BLaER1 treated with 17β-estradiol and CSF1 and Interleukin-3, amounts not matched to agents 10 nM and 100 nM (cell line): ENCODE results near the gene NEMP1.
A peak's percentile ranks its signal among the peaks of the same experiment; 100 is the strongest.

Experiments
- H3K27ac ChIP-seq, 11 experiments: shearing (Covaris generic); formaldehyde crosslinking; 2 replicates each; pipeline ENCODE4 v1.8.1; 2022
- H3K27me3 ChIP-seq, 11 experiments: shearing (Covaris generic); formaldehyde crosslinking; 2 replicates each; pipeline ENCODE4 v1.8.1; 2022
- H3K36me3 ChIP-seq, 11 experiments: shearing (Covaris generic); formaldehyde crosslinking; 2 replicates each; pipeline ENCODE4 v1.8.1; 2022
- H3K4me1 ChIP-seq, 10 experiments: shearing (Covaris generic); formaldehyde crosslinking; 2 replicates each; pipeline ENCODE4 v1.8.1; 2022
- H3K4me2 ChIP-seq, 11 experiments: shearing (Covaris generic); formaldehyde crosslinking; 2 replicates each; pipeline ENCODE4 v1.8.1; 2022
- H3K4me3 ChIP-seq, 10 experiments: shearing (Covaris generic); formaldehyde crosslinking; 2 replicates each; pipeline ENCODE4 v1.8.1; 2022
- H3K9ac ChIP-seq, 11 experiments: shearing (Covaris generic); formaldehyde crosslinking; 2 replicates each; pipeline ENCODE4 v1.8.1; 2022
- H3K9me3 ChIP-seq, 11 experiments: shearing (Covaris generic); formaldehyde crosslinking; replicated peaks in 1 of 11; 2 replicates each; pipeline ENCODE4 v1.8.1; 2022
- H4K20me1 ChIP-seq, 11 experiments: shearing (Covaris generic); formaldehyde crosslinking; 2 replicates each; pipeline ENCODE4 v1.8.1; 2022
- Cebpa-rat ChIP-seq, 11 experiments: shearing (Covaris generic); IDR thresholded peaks; 2 replicates each; pipeline ENCODE4 v1.8.1; 2022

Gene NEMP1

GRCh38 chr12:57119294-57120085 is 40.9 kb upstream of the NEMP1 start:
- Histone ChIP-seq H3K4me2 (peak overlapping the region in 10 of 11 experiments; percentile 10 to 87 (median 62); a peak in 20 of 22 replicates), H3K27ac (peak overlapping the region in 9 of 11 experiments; percentile 40 to 76 (median 64); a peak in 17 of 22 replicates)
- no peak for TF ChIP-seq Cebpa-rat (IDR thresholded peaks at IDR 0.05)

GRCh38 chr12:57118711-57119271 is 40.2 kb upstream of the NEMP1 start:
- H3K4me3 ChIP-seq: no peak overlapping the region
- peak overlapping the region in 10 of 11 experiments; percentile 10 to 87 (median 62); a peak in 19 of 22 replicates for H3K4me2 ChIP-seq
- H3K36me3 ChIP-seq: no peaks in the 10 kb centered on the region
- H3K4me1 ChIP-seq: peaks cover 7 to 43% (median 25%) of the 10 kb centered on the region in 10 experiments; a peak in 17 of 20 replicates
- H3K27me3 ChIP-seq: no peaks in the 10 kb centered on the region
- H4K20me1 ChIP-seq: no peaks in the 10 kb centered on the region
- peak overlapping the region in 5 of 11 experiments; percentile 3 to 47 (median 40); a peak in 7 of 22 replicates for H3K9ac ChIP-seq
- TF ChIP-seq Cebpa-rat (IDR thresholded peaks at IDR 0.05): no peak
- peak overlapping the region in 9 of 11 experiments; percentile 40 to 76 (median 64); a peak in 17 of 22 replicates for H3K27ac ChIP-seq
- H3K9me3 ChIP-seq: peaks cover 0 to 3% (median 0%) of the 10 kb centered on the region in 11 experiments; a peak in 2 of 22 replicates

More at GRCh38 chr12:57119294-57120085, 40.9 kb upstream of the NEMP1 start:
- Histone ChIP-seq H4K20me1 (no peaks in the 10 kb centered on the region), H3K9ac (peak overlapping the region in 4 of 11 experiments; percentile 36 to 47 (median 41); a peak in 7 of 22 replicates), H3K27me3 (peaks cover 0 to under 1% (median 0%) of the 10 kb centered on the region in 11 experiments; a peak in 3 of 22 replicates), H3K4me3 (no peak overlapping the region), H3K36me3 (no peaks in the 10 kb centered on the region), H3K9me3 (peaks cover 0 to 6% (median 0%) of the 10 kb centered on the region in 11 experiments; a peak in 2 of 22 replicates), H3K4me1 (peaks cover 7 to 37% (median 21%) of the 10 kb centered on the region in 10 experiments; a peak in 17 of 20 replicates)

- H3K9me3 ChIP-seq: no peaks in the 10 kb centered on the region
- no peaks in the 10 kb centered on the region for H3K36me3 ChIP-seq
- H4K20me1 ChIP-seq: no peaks in the 10 kb centered on the region
- no peak overlapping the region for H3K9ac ChIP-seq
- peaks cover 15 to 59% (median 40%) of the 10 kb centered on the region in 10 experiments for H3K4me1 ChIP-seq
- no peaks in the 10 kb centered on the region for H3K27me3 ChIP-seq
- peak overlapping the region in 1 of 11 experiments; percentile 7; a peak in 1 of 22 replicates for H3K4me2 ChIP-seq
- no peak for TF ChIP-seq Cebpa-rat (IDR thresholded peaks at IDR 0.05)
- H3K27ac ChIP-seq: no peak overlapping the region
- no peak overlapping the region for H3K4me3 ChIP-seq
These were observed 38.1 kb upstream of the NEMP1 start for GRCh38 chr12:57116580-57117281.

DNA sequence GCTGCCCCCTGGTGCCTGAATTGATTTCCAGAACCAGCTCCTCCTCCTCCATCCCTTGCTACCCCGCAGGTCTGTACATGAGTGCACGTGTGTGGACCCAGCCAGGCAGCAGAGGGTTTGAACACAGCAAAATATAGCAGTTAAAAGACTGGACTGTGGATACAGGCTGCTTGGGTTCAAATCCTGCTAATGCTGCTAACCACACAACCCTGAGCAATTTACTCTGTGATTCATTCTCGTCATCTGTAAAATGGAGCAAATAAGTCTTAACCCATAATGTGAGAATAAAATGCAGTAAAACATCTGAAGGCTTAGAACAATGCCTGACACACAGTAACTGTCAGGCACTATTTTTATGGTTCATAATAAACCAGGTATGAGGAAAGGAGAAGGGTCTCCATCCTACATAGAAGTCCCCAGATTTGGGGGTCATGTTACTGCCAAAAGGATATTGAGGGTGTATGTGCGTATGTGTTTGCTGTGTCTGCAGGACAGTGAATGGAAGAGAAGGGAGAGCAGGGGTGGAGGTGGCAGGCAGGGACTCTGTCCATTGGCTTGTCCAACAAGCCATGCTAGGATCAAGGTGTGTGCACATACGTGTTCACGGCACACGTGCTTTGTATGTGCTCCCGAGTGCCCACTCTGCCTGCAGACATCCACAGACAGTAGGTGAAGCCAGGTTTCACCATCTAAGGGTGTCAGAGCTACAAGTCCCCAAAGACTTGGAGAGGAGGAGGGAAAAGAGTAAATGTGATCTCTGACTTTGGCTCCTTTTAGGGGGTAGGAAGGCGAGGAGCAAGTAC is 34.1 kb upstream of the NEMP1 start:
- no peak for TF ChIP-seq Cebpa-rat (IDR thresholded peaks at IDR 0.05)
- Histone ChIP-seq H3K27me3 (no peaks in the 10 kb centered on the region), H3K36me3 (peaks cover 6 to 18% (median 12%) of the 10 kb centered on the region in 11 experiments), H3K4me1 (peaks cover 32 to 57% (median 46%) of the 10 kb centered on the region in 10 experiments), H3K9me3 (no peaks in the 10 kb centered on the region), H3K9ac (peak overlapping the region; percentile 94 to 100 (median 97)), H3K4me3 (peak overlapping the region; percentile 78 to 99 (median 90); a peak in 19 of 20 replicates), H3K4me2 (peak overlapping the region; percentile 93 to 100 (median 96)), H3K27ac (peak overlapping the region; percentile 98 to 100 (median 98)), H4K20me1 (peaks cover 6 to 26% (median 25%) of the 10 kb centered on the region in 11 experiments; a peak in 21 of 22 replicates)

GRCh38 chr12:57111031-57111734 is 32.6 kb upstream of the NEMP1 start, which contains the start of gene STAT6:
TSS of gene STAT6 (minus strand) at chr12:57111362. CDS start at chr12:57108278, 3,084 bp downstream.
- Histone ChIP-seq H3K4me2 (peak within 1 kb of the TSS; percentile 93 to 100 (median 96)), H3K27me3 (no peaks in the 10 kb centered on the region)

DNA sequence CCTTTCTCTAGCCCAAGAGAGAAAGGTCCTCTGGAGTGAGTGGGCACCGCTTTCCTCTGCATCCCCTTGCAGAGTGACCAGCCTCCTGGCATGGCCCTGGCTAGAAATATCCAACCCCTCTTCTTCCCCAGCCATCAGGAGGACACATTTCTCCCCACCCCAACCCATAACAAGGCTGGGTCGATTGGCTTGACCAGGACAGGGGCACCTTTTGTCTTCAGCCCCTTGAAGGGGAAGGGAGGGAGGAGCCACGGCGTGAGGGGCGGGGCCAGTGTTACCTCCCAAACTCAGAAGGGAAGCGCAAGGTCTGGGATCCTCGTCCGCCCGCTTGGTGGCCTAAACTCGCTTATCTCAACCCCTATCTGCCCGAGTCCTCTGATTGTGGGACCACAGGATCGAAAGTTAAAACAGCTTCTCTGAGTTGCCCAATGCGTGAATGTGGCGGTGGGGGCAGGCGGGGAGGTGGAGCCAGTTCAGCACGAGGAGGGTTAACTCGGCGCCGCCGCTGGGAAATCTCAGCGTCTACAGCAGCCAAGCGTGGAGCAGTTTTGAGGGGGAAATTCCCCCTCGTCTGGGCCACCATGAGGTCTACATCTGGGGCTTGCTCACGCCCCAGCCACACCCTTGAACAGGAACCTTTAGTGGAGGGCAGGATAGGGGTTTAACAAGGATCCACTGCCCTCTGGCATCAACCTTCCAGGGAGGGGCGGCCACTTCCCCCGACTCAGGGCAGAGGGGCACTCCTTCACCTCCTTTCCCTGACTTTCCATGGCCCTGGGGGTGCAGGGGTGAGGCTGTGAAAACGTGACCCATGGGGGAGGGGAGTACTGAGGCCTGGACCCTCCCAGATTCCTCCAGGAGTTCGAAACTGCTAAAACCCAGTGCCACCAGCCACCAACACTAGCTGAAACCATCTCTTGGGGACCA is 31.8 kb upstream of the NEMP1 start:
- H3K27ac ChIP-seq: peak overlapping the region; percentile 98 to 100 (median 98)

More at GRCh38 chr12:57111031-57111734, 32.6 kb upstream of the NEMP1 start, which contains the start of gene STAT6:
- Histone ChIP-seq H3K36me3 (peaks cover 21 to 33% (median 27%) of the 10 kb centered on the region in 11 experiments), H3K9ac (peak within 1 kb of the TSS; percentile 94 to 100 (median 97)), H3K9me3 (no peaks in the 10 kb centered on the region), H4K20me1 (peaks cover 6 to 41% (median 40%) of the 10 kb centered on the region in 11 experiments; a peak in 21 of 22 replicates), H3K27ac (peak within 1 kb of the TSS; percentile 98 to 100 (median 98)), H3K4me3 (peak within 1 kb of the TSS; percentile 78 to 99 (median 90)), H3K4me1 (peaks cover 35 to 64% (median 55%) of the 10 kb centered on the region in 10 experiments)
- no peak for TF ChIP-seq Cebpa-rat (IDR thresholded peaks at IDR 0.05)

More for the DNA sequence above, 31.8 kb upstream of the NEMP1 start:
- H3K4me2 ChIP-seq: peak overlapping the region; percentile 93 to 100 (median 96)
- peak in 8 of 11 experiments; percentile 21 to 64 (median 54); a peak in 7 of 22 replicates for TF ChIP-seq Cebpa-rat (IDR thresholded peaks at IDR 0.05)
- no peaks in the 10 kb centered on the region for H3K9me3 ChIP-seq
- peaks cover 29 to 41% (median 35%) of the 10 kb centered on the region in 11 experiments for H3K36me3 ChIP-seq
- peaks cover 35 to 72% (median 60%) of the 10 kb centered on the region in 10 experiments for H3K4me1 ChIP-seq
- H4K20me1 ChIP-seq: peaks cover 6 to 49% (median 48%) of the 10 kb centered on the region in 11 experiments; a peak in 21 of 22 replicates
- H3K9ac ChIP-seq: peak overlapping the region; percentile 94 to 100 (median 97)
- no peaks in the 10 kb centered on the region for H3K27me3 ChIP-seq
- peak overlapping the region; percentile 78 to 99 (median 90) for H3K4me3 ChIP-seq
